Panc1 (cell line): ENCODE measurements around the gene TARBP1.

Experiments used
- CTCF ChIP-seq: fragments of 450-650 bp; IDR thresholded peaks from 2 replicates; pipeline ENCODE4 v1.5.1; 2017; ENCODE audit warnings: mild to moderate bottlenecking
- POLR2AphosphoS5 ChIP-seq: IDR thresholded peaks from 2 replicates; pipeline ENCODE4 v1.6.1; 2012; ENCODE audit warnings: mild to moderate bottlenecking, low read depth, low read length, moderate library complexity
- REST ChIP-seq, 2 experiments: IDR thresholded peaks; 2 replicates each; pipeline ENCODE4 v1.6.1; 2011 to 2012; ENCODE audit warnings: low read depth in 2 of 2, control low read depth in 1 of 2, low read length in 1 of 2, mild to moderate bottlenecking in 1 of 2, moderate library complexity in 1 of 2; ENCODE audit not compliant: insufficient read depth in 1 of 2
- TCF7L2 ChIP-seq: IDR thresholded peaks from 2 replicates; pipeline ENCODE4 v1.6.1; 2011; ENCODE audit warnings: mild to moderate bottlenecking, low read depth, low read length, inconsistent platforms

GRCh38 chr1:234348964-234349363, 130.0 kb downstream of the TARBP1 start:
- TF ChIP-seq POLR2AphosphoS5: no peak
- TF ChIP-seq CTCF: no peak
- TF ChIP-seq REST (IDR thresholded peaks at IDR 0.05; ENCODE audit: insufficient read depth in 1 of 2, low read depth in 2 of 2, low read length in 1 of 2): no peak
- TF ChIP-seq TCF7L2: no peak
